ENCODE data around the gene HLA-DRA. TPM values are rescaled to one million over a fixed set of nuclear protein-coding genes. Genes with fewer than 3 reads are reported as not detected.
"Not testable (repeated sequence)": the region's sequence is repeated elsewhere in the genome, so short reads cannot be mapped to it uniquely, and the experiment has no call there.

The HLA-DRA gene
- total RNA-seq, 1 donor from 2014 or later, result 2.3 TPM

DNA sequence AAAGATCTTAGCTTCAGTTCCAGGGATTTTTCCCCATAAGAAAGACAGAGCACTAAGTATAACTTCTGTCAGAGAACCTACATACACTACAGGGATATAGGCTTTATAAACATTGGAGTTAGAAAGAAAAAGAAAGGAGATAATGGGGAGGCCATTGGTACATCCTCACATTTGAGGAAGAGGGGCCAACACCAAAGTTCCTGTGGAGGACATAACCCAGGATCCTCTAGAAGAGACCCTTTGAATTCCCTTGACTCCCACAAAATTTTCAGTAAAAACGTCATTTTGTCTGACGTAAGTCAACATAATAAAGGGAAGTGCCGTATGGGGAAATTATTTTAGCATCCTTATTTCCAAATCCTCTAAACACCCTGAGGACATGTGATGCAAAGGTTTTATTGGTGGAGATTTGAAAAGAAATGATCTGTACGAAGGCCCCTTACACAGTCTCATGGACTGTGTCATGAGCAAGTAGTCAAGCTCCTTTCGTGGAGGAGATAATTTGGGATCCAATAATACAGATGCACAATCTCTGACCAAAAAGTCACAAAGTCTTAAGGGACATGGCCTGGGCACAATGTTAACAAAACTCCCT lies 33.2 kb downstream of the HLA-DRA start:
- TF ChIP-seq, protein P1, sequence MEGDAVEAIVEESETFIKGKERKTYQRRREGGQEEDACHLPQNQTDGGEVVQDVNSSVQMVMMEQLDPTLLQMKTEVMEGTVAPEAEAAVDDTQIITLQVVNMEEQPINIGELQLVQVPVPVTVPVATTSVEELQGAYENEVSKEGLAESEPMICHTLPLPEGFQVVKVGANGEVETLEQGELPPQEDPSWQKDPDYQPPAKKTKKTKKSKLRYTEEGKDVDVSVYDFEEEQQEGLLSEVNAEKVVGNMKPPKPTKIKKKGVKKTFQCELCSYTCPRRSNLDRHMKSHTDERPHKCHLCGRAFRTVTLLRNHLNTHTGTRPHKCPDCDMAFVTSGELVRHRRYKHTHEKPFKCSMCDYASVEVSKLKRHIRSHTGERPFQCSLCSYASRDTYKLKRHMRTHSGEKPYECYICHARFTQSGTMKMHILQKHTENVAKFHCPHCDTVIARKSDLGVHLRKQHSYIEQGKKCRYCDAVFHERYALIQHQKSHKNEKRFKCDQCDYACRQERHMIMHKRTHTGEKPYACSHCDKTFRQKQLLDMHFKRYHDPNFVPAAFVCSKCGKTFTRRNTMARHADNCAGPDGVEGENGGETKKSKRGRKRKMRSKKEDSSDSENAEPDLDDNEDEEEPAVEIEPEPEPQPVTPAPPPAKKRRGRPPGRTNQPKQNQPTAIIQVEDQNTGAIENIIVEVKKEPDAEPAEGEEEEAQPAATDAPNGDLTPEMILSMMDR (IDR thresholded peaks at IDR 0.05), result no peak
- TF ChIP-seq EZH2phosphoT487 (IDR thresholded peaks at IDR 0.05) (no peak), EZH2 (IDR thresholded peaks at IDR 0.05) (no peak)
- Histone ChIP-seq H3K4me2 (no peak overlapping the region), H3K4me3 (no peak overlapping the region), H3K27me3 (no peaks in the 10 kb centered on the region), H2AFZ (replicated peaks) (peak overlapping the region; percentile 94), H3K79me2 (ENCODE audit: low read depth) (no peaks in the 10 kb centered on the region), H3K9me3 (ENCODE audit: low read depth) (no peaks in the 10 kb centered on the region), H4K20me1 (ENCODE audit: low read depth) (no peaks in the 10 kb centered on the region), H3K36me3 (no peaks in the 10 kb centered on the region), H3F3A (ENCODE audit: low read depth) (no peaks in the 10 kb centered on the region), H3K4me1 (no peaks in the 10 kb centered on the region), H3K27ac (no peak overlapping the region), H3K9ac (no peak overlapping the region)
- Mint-ChIP-seq H3K36me3 (no peaks in the 10 kb centered on the region), H3K27ac (no peak overlapping the region), H3K9me3 (peaks cover 6% of the 10 kb centered on the region), H3K4me3 (no peak overlapping the region), H3K27me3 (ENCODE audit: insufficient read depth, low read depth) (peaks cover 7% of the 10 kb centered on the region), H3K4me1 (no peaks in the 10 kb centered on the region)
- DNase-seq (ENCODE audit: low spot score), result no peak

DNA sequence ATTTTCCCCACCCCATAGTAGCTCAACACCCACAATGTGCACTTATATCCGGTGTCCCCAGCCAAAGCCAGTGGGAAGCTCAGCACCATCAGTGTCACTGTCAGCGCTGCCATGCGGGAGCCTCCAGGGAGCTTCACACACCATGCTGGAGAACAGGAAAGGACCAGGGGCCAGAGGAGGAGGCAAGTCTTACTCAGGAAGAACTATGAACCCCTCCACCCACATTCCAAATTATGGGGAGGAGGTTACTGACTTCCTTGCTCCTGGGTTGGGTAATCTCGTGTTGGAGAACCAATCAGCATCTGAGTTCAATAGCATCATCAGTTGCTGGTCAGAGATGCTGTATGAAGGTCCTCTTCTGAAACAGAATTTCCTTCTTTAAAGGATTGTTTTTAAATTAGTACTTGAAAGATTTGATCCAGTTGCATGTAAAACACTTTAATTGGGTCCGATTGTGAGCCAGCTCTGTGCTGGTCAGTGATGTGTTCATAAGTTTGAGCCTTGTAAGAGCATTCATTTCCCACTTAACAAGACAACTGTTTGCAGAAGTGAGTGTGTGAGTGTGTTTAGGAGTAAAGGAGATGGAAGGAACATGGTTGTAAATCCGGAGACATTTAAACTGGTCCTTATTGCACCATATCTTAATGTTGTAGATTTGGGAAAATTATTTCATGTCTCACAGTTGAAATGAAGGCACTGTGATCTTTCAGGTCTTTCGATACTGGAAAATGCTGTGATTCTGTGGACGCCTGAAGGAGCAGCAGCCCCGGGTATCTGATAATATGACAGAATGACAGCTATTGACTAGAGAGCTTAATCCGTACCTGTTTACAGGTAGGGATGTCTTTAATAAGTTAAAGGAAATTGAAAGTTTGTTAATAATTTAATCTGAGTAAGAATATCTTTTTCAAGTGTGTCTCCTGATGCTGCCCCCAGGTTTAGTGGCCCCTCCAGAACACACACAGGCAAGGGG lies 34.0 kb downstream of the HLA-DRA start:
- H4K20me1 ChIP-seq (ENCODE audit: low read depth); H3K4me3 ChIP-seq; H3K4me1 Mint-ChIP-seq; H3K9ac ChIP-seq; H3K79me2 ChIP-seq (ENCODE audit: low read depth); H3K9me3 Mint-ChIP-seq; H3K27me3 ChIP-seq; H3K4me1 ChIP-seq; H3K27ac Mint-ChIP-seq; H3K9me3 ChIP-seq (ENCODE audit: low read depth); H3K27ac ChIP-seq; H3K4me2 ChIP-seq; H3K36me3 Mint-ChIP-seq; H3F3A ChIP-seq (ENCODE audit: low read depth); H3K4me3 Mint-ChIP-seq; H3K36me3 ChIP-seq; H3K27me3 Mint-ChIP-seq (ENCODE audit: insufficient read depth, low read depth): not testable (repeated sequence)
- peak; percentile 56 for DNase-seq (ENCODE audit: low spot score)
- peak overlapping the region; percentile 94 for H2AFZ ChIP-seq (replicated peaks)

DNA sequence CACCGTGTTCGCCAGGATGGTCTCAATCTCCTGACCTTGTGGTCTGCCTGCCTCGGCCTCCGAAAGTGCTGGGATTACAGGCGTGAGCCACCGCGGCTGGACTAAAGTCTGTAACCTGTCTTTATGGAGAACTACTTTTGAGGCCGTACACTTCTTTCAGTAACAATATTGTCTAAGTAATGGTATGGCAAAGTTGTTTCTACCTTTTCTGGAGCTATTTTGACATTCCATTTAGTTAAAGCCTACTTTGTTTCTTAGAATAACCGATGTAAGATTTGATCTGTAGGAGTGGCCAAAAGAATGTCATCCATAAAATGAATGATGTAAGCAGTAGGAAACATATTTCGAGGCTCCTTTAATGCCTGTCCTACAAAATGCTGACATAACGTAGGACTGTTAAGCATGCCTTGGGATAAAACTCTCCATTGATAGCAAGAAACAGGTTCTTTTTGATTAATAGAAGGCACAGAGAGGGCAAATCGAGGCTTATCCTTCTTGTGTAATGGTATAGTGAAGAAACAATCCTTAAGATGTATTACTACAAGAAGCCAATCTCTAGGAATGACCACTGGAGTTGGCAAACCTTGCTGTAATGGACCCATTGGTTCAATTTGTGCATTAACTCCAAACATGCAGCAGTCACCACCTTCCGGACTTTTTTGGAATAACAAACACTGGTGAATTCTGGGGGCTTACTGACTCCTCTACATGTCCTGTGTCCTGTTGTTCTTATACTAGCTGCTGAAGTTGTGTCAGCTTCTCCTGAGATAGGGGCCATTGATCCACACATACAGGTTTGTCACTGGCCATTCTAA lies 35.9 kb downstream of the HLA-DRA start:
- no peak overlapping the region for H3K27ac Mint-ChIP-seq
- H3K4me1 Mint-ChIP-seq, result no peaks in the 10 kb centered on the region
- Histone ChIP-seq H3K9me3 (ENCODE audit: low read depth) (no peaks in the 10 kb centered on the region), H3K4me2 (no peak overlapping the region), H3K27ac (no peak overlapping the region), H3K79me2 (ENCODE audit: low read depth) (no peaks in the 10 kb centered on the region), H3K36me3 (no peaks in the 10 kb centered on the region), H3K9ac (no peak overlapping the region), H3K4me3 (no peak overlapping the region), H3K27me3 (no peaks in the 10 kb centered on the region), H3F3A (ENCODE audit: low read depth) (no peaks in the 10 kb centered on the region), H3K4me1 (no peaks in the 10 kb centered on the region), H2AFZ (replicated peaks) (no peak overlapping the region), H4K20me1 (ENCODE audit: low read depth) (no peaks in the 10 kb centered on the region)
- peaks cover 7% of the 10 kb centered on the region for H3K27me3 Mint-ChIP-seq (ENCODE audit: insufficient read depth, low read depth)
- TF ChIP-seq EZH2 (IDR thresholded peaks at IDR 0.05), result no peak
- TF ChIP-seq, protein P1 (IDR thresholded peaks at IDR 0.05), result no peak
- H3K4me3 Mint-ChIP-seq, result no peak overlapping the region
- DNase-seq (ENCODE audit: low spot score), result no peak
- H3K36me3 Mint-ChIP-seq, result no peaks in the 10 kb centered on the region
- H3K9me3 Mint-ChIP-seq, result peaks cover 2% of the 10 kb centered on the region

Data from neural progenitor cell (in vitro differentiated cells).